GM18508 (cell line): ENCODE measurements around the gene ITK.
"Not testable (repeated sequence)": the region's sequence is repeated elsewhere in the genome, so short reads cannot be mapped to it uniquely, and the experiment has no call there.

ENCODE experiments used
- ATAC-seq: cut with Tn5 transposase; IDR thresholded peaks from one replicate; pipeline ENCODE4 v1.9.1; 2021; ENCODE audit warnings: moderate number of reproducible peaks; ENCODE audit not compliant: insufficient read depth, unreplicated experiment

Gene ITK

DNA sequence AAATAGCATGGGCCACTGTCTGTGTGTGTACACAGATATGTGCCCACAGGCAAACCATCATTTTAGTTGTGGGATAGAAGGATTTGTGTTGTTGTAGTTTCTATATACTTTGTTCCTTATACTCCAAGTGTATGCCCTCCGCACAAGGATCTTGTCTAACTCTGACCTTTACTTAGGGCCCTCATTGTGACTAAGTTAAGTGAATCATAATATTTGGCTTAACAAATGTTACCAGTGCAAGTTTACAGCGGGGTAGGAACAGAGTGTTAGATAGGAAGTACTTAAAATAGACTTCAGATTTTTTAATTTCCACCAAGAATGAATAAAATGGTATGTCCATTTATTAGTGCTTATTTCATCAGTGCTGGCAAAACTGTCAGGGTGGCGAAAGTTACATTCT is 55.8 kb downstream of the ITK start:
- no peak for ATAC-seq

DNA sequence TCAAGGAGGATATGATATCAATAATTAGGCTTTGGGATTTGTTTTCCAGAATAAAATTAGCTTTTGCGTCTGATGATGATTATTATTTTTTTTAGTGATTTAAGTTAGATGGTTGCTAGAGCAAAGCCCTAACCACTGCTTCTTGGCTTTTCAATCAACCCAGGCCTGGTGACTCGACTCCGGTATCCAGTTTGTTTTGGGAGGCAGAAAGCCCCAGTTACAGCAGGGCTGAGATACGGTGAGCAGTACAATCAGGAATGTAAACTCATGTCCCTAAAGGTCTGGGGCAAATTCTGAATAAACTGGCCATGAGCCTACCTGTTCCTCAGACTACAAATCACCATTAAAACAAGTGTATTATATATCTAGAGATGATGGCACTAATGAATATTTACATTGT is 60.8 kb downstream of the ITK start:
- no peak for ATAC-seq

DNA sequence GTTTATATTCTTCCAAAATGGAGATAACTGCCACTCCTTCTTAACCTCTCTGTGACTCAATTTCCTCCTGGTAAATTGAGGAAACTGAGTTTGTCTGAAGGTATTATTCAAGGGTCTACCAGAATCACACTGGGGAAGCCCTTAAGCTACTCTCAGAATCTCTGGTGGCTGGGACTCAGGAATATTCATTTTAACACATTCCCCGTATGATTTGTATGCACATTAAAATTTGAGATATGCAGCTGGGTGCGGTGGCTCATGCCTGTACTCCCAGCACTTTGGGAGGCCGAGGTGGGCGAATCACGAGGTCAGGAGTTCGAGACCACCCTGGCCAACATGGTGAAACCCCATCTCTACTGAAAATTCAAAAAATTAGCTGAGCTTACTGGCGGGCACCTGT is 64.1 kb downstream of the ITK start:
- ATAC-seq: not testable (repeated sequence)

DNA sequence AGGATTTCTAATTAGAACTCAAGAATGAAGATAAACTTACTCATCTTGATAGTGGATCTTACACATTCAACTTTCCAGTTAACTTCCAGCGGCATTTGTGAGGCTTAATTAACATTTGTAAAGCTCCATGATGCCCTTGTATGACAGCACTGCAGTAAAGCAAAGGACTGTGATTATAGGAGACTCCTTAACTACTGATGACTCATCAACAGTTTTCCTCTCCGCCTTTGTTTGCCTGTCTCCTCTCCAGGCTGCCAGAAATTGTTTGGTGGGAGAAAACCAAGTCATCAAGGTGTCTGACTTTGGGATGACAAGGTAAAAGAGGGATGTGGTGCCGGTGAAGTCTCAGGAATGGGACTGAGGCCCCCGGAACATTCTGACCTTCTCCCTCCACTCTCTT is 64.8 kb downstream of the ITK start:
- ATAC-seq: no peak

DNA sequence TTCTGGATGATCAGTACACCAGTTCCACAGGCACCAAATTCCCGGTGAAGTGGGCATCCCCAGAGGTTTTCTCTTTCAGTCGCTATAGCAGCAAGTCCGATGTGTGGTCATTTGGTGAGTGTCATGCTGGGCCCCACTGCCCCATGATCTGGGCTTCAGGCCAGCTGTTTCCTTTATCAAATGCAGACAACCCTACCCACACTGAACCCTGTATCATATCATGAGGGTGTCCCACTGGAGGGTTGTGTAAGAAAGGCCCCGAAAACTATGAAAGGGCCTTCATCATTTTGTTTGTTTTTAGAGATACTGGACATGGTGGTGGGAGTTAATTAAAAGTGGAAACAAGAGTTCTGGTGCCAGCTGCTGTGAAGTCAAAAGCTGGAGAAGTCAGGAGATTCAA is 65.2 kb downstream of the ITK start:
- ATAC-seq: no peak

DNA sequence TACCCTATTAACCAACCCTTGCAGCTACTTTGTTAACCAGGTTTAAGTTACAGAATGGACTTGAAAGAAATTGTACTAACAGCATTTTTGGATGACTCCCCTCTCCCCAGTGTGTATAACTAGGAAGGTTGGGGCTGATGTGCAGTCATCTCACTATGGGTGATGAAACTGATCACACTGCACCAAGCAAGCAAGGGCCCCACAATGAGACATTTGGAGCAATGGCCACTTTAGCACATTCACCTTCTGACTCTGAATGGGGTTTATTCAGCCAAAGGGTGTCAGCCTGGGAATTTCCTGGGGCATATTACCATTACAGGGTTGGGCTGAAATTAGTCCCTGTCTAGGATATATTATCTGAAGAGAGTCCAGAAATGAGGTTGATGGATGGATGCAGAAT is 66.6 kb downstream of the ITK start:
- no peak for ATAC-seq

DNA sequence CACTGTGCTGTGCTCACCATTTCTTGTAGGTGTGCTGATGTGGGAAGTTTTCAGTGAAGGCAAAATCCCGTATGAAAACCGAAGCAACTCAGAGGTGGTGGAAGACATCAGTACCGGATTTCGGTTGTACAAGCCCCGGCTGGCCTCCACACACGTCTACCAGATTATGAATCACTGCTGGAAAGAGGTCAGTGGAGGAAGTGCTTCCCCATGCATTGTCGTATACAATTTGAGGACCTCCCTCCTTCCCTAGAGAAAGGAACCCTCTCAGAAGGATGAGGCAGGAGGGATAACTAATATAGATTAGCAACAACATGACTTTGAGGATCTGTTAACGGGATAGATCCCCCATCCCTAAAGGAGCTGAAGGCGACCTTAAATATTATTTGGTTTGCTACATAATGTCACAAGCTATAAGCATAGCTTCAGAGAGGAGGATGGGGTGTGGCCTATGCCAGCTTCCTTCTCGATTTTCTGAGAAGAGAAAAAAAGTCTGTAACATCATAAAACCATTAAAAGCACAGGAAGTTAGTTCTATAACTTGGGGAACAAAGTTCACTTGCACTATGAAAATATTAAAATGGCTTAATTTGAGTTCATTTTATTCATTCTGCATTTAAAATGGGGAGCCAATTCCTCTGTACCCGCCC is 68.3 kb downstream of the ITK start:
- no peak for ATAC-seq

DNA sequence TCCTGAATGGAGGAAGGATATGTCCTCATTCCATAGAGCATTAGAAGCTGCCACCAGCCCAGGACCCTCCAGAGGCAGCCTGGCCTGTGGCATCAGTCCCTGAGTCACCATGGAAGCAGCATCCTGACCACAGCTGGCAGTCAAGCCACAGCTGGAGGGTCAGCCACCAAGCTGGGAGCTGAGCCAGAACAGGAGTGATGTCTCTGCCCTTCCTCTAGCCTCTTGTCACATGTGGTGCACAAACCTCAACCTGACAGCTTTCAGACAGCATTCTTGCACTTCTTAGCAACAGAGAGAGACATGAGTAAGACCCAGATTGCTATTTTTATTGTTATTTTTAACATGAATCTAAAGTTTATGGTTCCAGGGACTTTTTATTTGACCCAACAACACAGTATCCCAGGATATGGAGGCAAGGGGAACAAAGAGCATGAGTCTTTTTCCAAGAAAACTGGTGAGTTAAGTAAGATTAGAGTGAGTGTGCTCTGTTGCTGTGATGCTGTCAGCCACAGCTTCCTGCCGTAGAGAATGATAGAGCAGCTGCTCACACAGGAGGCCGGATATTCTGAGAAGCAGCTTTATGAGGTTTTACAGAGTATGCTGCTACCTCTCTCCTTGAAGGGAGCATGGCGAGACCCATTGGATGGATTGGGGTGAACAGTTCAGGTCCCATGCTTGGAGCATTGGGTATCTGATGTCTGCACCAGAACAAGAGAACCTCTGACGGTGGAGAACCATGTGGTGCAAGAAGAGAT is 72.2 kb downstream of the ITK start:
- peak; percentile 86 for ATAC-seq

DNA sequence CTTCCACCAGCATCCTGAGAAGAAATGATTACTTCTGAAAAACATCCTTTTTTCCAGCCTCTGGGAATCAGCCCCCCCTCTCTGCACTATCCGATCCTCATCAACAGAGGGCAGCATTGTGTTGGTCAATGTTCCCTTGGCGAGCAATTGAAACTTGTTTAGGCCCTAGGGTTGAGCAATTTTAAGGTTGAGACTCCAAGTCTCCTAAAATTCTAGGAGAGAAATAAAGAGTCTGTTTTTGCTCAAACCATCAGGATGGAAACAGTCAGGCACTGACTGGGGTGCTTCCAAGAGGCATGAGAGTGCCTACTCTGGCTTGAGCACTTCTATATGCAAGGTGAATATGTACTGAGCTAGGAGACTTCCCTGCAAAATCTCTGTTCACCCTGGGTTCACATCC is 72.9 kb downstream of the ITK start:
- peak; percentile 23 for ATAC-seq

DNA sequence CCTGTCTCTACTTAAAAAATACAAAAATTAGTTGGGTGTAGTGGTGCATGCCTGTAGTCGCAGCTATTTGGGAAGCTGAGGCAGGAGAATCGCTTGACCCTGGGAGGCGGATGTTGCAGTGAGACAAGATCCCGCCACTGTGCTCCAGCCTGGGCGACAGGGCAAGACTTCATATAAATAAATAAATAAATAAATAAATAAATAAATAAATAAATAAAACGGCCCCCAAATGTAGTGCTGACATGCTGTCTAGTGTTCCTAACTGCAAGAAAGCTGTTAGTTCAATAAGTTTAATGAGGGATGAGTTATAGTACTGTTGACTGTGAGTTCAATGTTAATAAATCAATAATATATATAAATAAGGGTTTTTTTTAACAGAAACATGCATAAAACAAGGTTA is 77.8 kb downstream of the ITK start:
- no peak for ATAC-seq

DNA sequence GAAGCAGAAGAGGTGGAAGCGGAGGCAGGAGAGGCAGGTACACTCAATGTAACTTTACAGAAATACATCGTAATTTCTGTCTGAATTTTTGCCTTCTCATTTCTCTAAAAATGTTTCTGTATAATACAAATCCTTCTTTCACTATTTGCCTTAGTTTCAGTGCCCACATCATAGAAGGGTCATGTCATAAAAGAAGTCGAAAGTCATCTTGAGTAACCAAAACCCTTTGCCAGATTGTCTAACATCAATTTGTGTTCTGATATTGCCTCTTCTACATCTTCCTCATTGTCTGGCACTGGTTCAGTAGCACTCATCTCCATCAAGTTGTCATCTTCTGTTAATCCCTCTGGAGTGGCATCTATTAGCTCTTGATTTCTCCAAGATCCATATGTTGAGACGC is 79.1 kb downstream of the ITK start:
- no peak for ATAC-seq

DNA sequence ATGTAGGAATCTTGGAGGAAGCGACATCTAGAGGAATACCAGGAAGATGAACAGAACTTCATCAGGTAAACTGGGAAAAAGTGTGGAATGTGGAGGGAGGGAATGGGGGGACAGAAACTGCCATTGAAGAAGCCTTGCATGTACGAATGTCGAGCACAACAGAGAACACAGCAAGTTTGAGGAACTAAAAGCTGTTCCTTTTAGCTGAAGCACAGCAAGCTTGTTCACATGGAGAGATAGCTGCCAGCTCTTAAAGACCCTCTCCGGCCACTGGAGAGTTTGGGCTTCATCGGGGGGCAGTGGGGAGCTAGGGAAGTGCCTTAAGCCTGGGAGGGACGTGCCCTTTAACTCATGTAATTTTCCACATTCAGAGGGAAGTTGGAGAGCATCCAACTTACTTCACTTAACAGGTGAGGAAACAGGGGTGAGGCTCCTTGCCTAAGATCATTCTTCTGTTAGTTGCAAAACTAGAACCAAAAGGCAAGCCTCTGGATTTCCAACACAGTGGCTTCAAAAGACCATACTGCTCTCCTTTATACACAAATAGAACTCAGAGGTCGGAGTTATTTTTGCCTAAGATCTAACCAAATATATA is 83.0 kb downstream of the ITK start:
- no peak for ATAC-seq

DNA sequence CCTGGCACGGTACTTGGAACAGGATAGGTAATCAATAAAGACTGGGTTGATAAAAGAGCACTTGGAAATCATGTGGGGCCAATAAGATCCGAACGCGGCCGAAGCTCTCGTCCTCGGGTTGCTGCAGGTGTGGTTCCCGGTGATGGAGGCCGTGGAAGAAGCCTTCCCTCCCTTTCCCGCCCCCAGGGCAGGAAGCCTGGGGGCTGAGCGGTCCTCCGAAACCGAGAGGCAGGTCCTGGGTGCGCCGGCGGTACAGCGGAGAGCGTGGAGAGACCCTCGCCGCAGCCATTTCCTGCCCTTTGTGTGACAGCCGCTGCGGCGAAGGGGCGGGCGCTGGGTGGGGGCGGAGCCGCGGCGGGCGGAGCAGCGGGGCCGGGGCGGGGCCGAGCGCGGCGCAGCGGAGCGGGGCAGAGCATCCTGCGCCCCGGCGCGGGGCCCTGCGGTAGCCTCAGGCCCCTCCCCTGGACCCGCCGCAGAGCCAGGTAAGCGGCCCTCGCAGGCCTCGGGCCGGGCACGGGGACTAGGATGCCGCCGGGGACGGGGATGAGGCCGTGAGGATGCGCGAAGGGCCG is 85.2 kb downstream of the ITK start, which contains the start of gene CYFIP2:
Gene CYFIP2, plus strand, starts transcription at position 410 of the 572 bp plus-strand sequence. CDS start 19,239 bp downstream, outside the sequence.
- ATAC-seq: peak; percentile 55

DNA sequence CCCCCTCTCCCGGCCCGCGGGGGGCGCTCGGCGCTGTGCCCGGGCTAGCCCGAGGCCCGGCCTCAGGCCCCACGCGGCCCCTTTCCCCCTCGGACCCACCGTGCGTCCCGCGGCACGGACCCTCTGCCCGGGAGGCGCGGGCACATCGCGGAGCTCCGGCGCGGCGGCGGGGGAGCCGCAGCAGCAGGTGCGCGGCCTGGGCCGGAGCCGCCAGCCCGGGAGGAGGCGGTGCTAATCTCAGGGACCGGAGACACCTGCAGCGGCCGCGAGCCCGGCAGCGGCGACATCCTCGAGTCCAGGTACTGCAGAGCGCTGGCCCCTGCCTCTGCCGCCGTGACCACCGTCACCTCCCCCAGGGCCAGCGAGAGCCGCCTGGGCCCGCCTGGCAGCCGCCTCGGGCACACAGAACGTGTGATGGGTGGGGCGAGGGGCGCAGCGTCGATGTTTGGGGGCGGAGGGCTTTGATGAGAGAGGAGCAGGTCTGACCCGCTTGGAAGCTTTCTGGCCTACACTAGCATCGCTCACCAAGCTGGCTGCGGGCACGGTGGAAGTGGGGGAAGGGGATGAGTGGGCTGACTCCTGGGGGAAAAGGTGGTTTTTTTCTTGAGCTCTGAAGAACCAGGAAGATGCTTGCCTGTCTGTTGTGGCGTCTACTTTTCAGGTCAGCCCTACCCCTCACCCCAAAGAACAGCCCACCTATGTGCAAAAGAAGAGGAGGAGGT is 85.8 kb downstream of the ITK start:
- peak; percentile 20 for ATAC-seq

DNA sequence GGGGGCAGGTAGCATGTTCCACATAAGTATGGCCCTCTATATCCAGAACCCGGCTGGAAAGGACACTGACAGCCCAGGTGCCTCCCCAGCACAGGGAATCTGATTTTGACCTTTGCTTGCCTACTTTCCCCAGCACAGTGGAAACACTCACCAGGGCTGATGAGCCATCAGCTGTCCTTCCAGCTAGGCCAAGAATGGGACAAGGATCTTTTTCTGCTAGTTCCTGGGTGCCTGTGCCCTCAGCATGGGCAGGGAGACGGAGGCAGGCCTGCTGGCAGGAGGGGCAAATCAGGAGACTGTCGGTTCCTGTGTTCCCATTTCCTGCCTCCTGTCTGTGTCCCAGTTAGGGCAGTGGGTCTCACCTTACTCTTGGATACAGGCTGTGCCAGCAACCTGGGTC is 86.4 kb downstream of the ITK start:
- no peak for ATAC-seq

DNA sequence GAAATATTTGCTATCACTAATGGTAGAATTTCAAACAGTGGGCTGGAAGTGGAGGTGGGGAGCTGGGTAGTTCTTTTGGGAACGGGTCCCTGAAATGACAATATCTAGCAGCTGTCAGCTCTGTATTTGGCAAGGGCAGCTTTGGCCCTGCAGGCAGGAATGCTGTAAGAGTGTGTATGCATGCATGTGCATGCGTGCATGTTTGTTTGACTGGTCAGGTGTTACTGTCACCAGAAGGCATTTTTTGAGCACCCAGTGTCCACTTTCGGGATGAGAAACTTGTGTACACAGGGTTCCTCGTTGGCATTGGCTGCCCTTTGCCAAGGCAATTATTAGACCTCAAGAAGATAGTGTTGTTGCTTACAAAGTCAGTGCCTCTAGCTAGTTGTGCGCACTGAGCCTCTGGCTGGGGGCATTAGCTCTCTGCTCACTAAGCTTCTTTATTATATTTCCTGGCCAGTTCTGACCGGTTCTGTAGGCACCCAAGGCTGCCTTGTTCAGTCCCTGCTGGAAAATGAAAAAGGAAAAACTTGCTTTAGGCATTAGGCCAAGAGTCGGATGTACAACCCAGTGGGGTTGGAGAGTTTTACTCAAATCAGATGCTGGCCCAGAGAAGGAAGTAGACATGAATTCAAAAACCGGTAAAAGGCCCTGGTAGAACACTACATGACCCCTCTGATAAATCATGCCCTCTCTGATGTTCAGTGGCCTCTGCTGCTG is 87.3 kb downstream of the ITK start:
- ATAC-seq: no peak

DNA sequence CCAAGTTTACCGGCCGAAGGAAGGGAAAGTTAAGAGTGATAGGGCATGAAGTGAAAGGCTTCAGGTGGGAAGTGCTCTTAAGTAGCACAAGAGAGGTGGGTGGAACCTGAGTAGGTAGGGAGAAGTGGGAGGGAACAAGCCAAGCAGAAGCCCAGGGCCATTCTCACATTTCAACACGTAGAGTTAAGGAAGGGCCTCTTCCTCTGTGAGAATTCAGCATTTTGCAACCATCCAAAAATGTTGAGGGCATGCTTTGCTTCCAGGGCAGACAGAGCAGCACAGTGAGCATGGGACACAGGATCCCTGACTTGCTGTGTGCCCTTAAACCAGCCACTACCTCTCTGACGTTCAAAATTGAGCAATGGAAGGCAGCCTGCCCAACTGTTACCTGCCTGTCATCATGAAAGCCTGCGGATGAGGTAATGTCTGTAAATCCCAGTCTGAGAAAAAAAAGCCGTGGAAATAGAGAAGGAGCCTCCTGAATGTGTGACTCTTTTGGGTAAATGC is 88.6 kb downstream of the ITK start:
- no peak for ATAC-seq

DNA sequence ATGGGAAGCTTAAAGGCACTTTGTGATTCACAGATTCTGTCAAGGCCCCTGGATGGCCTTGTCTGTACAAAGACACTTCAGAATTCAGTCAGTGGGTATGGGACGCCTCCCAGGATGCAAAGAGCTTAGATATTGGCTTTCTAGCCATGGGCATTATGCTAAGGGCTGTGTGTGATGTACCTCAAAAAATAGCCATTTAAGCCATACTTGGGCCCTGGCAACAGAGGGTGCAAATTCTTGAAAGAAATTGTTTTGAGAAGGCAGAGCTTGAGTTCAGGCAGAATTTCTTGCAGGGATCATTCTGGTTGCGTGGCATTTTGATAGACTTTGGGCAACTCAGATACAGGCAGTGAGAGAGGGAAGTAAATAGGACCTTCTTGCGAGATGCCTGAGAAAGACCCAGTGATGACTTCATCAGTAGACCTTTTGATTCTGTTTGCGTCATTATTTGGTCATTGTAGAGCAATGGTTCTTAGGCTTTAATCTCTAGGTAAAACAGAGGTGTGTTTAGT is 89.2 kb downstream of the ITK start:
- no peak for ATAC-seq

DNA sequence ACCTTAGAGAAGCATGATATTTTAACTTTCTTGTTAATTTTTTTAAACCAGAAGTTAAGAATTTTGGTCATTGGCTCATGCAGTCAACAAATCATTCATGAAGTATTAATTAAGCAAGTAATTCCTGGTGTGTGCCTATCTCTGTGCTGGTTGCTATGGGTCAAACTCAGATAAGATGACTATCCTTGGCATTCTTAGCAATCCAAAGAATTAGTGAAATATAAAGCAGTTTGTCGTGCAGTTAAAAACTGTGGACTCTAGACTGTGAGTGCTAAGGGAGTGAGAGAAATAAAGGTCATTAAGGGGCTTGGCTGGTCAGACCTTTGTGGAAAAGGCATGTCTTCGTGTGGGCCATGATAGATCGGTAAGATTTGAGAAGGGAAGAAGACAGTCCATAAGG is 90.1 kb downstream of the ITK start:
- ATAC-seq: no peak
